Prostate gland (tissue), 2 donors: Measurements from ENCODE around the gene CFAP53.

Source experiments
- POLR2AphosphoS5 ChIP-seq: sonication (generic); formaldehyde crosslinking; IDR thresholded peaks from one replicate; pipeline ENCODE4 v1.6.1; 2017; ENCODE audit warnings: antibody characterized with exemption
- TF ChIP-seq, protein P1 (sequence below), 4 experiments: fragments of 200-600 bp in 2 of 4; fragments of 450-650 bp in 2 of 4; sonication (generic) in 2 of 4; IDR thresholded peaks; 1 replicate in 3 of 4; 2 replicates in 1 of 4; pipeline ENCODE4 v1.5.1; 2016 to 2019; ENCODE audit warnings: antibody characterized with exemption in 4 of 4, mild to moderate bottlenecking in 2 of 4, moderate library complexity in 2 of 4

DNA sequence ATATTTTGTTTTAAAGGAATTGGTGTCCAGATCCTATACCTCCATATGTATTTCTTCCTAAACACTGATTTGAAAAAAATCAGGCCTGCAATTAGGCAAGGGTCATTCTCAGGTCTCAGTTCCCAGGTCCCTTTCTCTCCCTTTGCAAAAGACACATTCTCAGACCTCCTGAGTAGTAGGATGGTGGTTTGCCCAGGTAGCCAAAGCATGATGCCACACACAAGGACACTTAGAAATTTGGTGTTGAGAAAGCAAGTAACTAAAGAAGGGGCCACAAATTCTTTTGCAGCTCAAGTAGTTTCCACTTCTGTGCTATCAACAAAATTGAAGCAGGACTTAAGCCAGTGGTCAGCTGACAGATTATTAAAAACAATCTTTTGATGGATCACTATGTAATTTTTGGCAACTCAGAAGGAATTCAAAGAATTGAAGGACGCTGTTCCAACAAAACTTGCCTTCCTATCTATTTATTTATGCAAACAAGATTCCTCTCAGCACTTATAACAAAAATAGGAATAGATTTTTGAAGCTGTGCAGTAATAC is 64.7 kb downstream of the CFAP53 start:
- TF ChIP-seq, protein P1, sequence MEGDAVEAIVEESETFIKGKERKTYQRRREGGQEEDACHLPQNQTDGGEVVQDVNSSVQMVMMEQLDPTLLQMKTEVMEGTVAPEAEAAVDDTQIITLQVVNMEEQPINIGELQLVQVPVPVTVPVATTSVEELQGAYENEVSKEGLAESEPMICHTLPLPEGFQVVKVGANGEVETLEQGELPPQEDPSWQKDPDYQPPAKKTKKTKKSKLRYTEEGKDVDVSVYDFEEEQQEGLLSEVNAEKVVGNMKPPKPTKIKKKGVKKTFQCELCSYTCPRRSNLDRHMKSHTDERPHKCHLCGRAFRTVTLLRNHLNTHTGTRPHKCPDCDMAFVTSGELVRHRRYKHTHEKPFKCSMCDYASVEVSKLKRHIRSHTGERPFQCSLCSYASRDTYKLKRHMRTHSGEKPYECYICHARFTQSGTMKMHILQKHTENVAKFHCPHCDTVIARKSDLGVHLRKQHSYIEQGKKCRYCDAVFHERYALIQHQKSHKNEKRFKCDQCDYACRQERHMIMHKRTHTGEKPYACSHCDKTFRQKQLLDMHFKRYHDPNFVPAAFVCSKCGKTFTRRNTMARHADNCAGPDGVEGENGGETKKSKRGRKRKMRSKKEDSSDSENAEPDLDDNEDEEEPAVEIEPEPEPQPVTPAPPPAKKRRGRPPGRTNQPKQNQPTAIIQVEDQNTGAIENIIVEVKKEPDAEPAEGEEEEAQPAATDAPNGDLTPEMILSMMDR (IDR thresholded peaks at IDR 0.05) = no peak
- no peak for TF ChIP-seq POLR2AphosphoS5
